T-helper 2 cell treated with Interferon-gamma antibody and Interleukin-4, amounts not matched to agents 5 μg/mL and 100 μg/mL, for 36 hours (primary cell): ENCODE results near the gene SHISA7.
A peak's percentile ranks its signal among the peaks of the same experiment; 100 is the strongest.
"Not testable (repeated sequence)": the region's sequence is repeated elsewhere in the genome, so short reads cannot be mapped to it uniquely, and the experiment has no call there.

Experiments used
- DNase-seq: peaks from one replicate; pipeline ENCODE4 v3.0.0; 2021; ENCODE audit warnings: low spot score
- H3K27ac Mint-ChIP-seq: one replicate; pipeline ENCODE4 v1.8.0; 2021; ENCODE audit warnings: mild to moderate bottlenecking, mixed read lengths
- H3K27me3 Mint-ChIP-seq: one replicate; pipeline ENCODE4 v1.8.0; 2021; ENCODE audit warnings: low read depth, mixed read lengths
- H3K36me3 Mint-ChIP-seq: one replicate; pipeline ENCODE4 v1.8.0; 2021; ENCODE audit warnings: low read depth, mixed read lengths
- H3K4me1 Mint-ChIP-seq: one replicate; pipeline ENCODE4 v1.8.0; 2021; ENCODE audit warnings: low read depth, mixed read lengths
- H3K4me3 Mint-ChIP-seq: one replicate; pipeline ENCODE4 v1.8.0; 2022; ENCODE audit warnings: mild to moderate bottlenecking, moderate library complexity, mixed read lengths
- H3K9me3 Mint-ChIP-seq: one replicate; pipeline ENCODE4 v1.8.0; 2021; ENCODE audit warnings: mixed read lengths

Gene SHISA7

DNA sequence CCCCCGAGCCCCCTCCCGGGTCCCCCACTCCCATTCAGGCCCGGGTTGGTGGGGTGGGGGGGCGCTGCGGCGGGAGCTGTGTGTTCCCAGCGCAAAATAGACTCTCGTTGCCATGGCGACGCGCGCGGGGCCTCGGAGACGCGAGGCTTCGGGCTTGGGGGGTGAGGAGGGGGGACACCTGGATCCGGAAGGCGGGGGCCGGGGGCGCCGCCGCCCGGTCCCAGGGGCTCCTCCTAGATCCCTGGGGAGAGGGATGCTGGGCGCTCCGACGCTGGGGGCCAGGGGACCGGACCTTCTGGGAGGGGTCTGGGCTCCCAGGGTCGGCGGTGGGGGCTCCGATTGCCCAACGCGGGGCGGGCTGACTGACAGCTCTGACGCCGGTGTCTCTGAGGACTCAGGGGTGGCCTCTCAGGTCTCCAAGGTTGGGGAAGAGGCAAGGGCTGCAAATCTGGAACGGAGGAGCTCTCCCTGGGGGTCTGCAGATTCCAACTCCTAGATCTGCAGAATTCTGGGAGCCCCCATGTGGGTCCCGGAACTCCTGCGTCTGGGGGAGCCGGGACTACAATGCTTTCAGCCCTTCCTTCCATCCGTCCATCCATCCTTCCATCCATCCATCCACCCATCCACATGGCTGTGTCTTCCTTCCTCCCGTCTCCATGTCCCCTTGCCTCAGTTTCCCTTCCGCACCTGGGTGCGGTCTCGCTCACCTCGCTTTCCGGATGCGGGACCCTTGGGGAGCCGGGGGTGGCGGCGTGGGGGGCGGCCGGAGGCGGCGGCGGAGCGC lies 9.1 kb upstream of the SHISA7 start:
- Mint-ChIP-seq H3K4me1 (peaks cover 4% of the 10 kb centered on the region), H3K27me3 (peaks cover 24% of the 10 kb centered on the region), H3K9me3 (no peaks in the 10 kb centered on the region), H3K27ac (no peak overlapping the region), H3K36me3 (peaks cover 3% of the 10 kb centered on the region), H3K4me3 (no peak overlapping the region)
- DNase-seq, result no peak

DNA sequence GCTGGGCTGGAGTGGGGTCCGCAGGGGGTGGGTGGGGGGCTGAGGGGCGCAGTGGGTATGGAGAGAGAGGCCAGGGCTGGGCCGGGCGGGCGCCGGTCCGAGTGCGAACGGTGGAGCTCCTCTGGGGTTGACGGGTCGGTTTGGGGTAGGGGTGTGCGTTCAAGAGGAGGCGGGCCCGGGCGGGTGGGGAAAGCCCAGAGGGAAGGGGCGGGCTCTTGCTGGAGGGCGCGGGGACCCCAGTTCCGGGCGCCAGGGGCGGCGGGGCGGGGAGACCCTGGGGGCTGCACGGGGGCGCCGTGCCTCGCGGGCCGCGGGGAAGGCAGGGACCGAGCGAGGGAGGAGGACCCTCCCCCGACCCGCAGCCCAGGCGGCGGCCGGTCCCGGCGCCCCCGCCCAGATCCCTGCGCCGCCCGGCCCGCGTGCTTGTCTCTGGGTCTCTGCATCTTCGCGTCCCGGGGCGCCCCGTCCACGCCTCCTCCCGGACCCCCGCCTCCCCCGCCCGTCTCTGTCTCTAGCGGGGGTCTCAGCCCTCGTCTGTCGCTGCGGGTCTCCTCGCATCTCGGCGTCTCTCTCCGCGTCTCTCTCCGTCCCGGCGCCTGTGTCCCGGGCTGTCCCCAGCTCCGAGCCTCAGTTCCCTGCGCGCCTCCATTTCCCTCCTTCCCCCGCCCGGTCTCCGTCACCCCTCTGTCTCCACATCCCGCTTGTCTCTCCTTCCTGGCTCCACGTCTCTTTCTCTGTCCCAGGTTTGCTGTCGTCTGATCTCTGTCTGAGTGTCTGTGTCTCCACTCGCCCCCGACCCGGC lies 8.3 kb upstream of the SHISA7 start:
- no peak for DNase-seq
- peaks cover 3% of the 10 kb centered on the region for H3K36me3 Mint-ChIP-seq
- H3K27ac Mint-ChIP-seq, result peak overlapping the region; percentile 45
- peaks cover 4% of the 10 kb centered on the region for H3K4me1 Mint-ChIP-seq
- H3K9me3 Mint-ChIP-seq, result no peaks in the 10 kb centered on the region
- H3K4me3 Mint-ChIP-seq, result no peak overlapping the region
- peaks cover 24% of the 10 kb centered on the region for H3K27me3 Mint-ChIP-seq

GRCh38 chr19:55449469-55449868 lies 6.4 kb upstream of the SHISA7 start:
- peaks cover 35% of the 10 kb centered on the region for H3K27me3 Mint-ChIP-seq

GRCh38 chr19:55448175-55448490 lies 5.0 kb upstream of the SHISA7 start:
- H3K27ac Mint-ChIP-seq, H3K4me1 Mint-ChIP-seq, DNase-seq, H3K36me3 Mint-ChIP-seq, H3K9me3 Mint-ChIP-seq, H3K4me3 Mint-ChIP-seq: not testable (repeated sequence)
- H3K27me3 Mint-ChIP-seq, result peaks cover 42% of the 10 kb centered on the region

More at GRCh38 chr19:55449469-55449868, 6.4 kb upstream of the SHISA7 start:
- Mint-ChIP-seq H3K9me3 (no peaks in the 10 kb centered on the region), H3K4me3 (no peak overlapping the region), H3K27ac (no peak overlapping the region), H3K36me3 (no peaks in the 10 kb centered on the region), H3K4me1 (peaks cover 1% of the 10 kb centered on the region)
- no peak for DNase-seq

GRCh38 chr19:55447421-55448174 lies 4.5 kb upstream of the SHISA7 start:
- no peak for DNase-seq
- Mint-ChIP-seq H3K36me3 (no peaks in the 10 kb centered on the region), H3K4me3 (no peak overlapping the region), H3K9me3 (no peaks in the 10 kb centered on the region), H3K27me3 (peaks cover 43% of the 10 kb centered on the region), H3K27ac (no peak overlapping the region), H3K4me1 (peaks cover 3% of the 10 kb centered on the region)

GRCh38 chr19:55446060-55446459 lies 3.0 kb upstream of the SHISA7 start:
- no peak overlapping the region for H3K4me3 Mint-ChIP-seq
- H3K27me3 Mint-ChIP-seq, result peaks cover 45% of the 10 kb centered on the region
- no peaks in the 10 kb centered on the region for H3K36me3 Mint-ChIP-seq
- no peaks in the 10 kb centered on the region for H3K9me3 Mint-ChIP-seq
- H3K27ac Mint-ChIP-seq, result no peak overlapping the region
- DNase-seq, result no peak
- H3K4me1 Mint-ChIP-seq, result peaks cover 5% of the 10 kb centered on the region

DNA sequence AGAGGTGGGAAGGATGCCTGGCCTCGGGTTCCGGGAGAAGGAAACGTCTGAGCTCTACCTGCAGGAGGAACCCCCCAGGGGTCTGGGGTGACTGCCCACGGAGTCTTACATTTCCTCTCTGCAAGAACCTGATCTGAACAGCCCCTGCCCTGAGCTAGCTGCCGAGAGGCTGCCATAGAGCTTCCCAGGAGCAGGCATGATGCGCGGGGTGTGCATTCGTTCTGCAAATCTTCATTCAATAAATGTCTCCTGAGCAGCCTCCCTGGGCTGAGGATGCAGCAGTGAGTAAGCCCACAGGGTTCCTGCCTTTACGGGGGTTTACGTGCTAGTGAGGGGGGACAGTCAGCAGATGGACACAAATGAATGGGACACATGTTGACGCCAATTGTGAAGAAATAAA lies 1.5 kb upstream of the SHISA7 start:
- no peak for DNase-seq
- Mint-ChIP-seq H3K27me3 (peaks cover 46% of the 10 kb centered on the region), H3K27ac (no peak overlapping the region), H3K4me3 (no peak overlapping the region), H3K4me1 (peaks cover 9% of the 10 kb centered on the region), H3K36me3 (no peaks in the 10 kb centered on the region), H3K9me3 (no peaks in the 10 kb centered on the region)

DNA sequence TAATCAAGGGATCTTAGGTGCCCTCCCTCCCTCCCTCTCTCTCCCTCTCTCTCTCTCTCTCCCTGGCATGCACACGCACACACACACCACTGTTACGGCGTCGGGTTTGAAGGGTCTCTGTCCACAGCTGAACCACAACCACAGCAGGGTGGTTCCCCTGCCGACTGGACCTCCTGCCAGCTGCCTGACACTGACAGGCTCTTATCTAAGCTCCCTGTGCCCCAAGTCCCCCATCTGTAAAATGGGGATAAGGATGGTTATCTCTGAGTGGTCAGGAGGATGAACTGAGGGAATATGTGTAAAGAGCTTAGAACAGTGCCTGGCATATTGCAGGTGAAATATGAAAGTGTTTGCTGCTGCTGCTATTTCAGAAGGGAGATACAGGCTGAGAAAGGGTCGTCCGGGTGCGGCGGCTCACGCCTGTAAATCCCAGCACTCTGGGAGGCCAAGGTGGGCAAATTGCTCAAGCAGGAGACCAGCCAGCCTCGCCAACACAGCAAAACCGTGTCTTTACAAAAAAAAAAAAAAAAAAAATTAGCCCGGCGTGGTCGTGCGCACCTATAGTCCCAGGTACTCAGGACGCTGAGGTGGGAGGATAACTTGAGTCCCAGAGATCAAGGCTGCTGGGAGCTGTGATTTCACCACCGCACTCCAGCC lies 852 bp upstream of the SHISA7 start:
- no peak for DNase-seq
- Mint-ChIP-seq H3K36me3 (no peaks in the 10 kb centered on the region), H3K9me3 (no peaks in the 10 kb centered on the region), H3K27ac (no peak overlapping the region), H3K4me1 (peaks cover 9% of the 10 kb centered on the region), H3K27me3 (peaks cover 53% of the 10 kb centered on the region), H3K4me3 (no peak overlapping the region)

DNA sequence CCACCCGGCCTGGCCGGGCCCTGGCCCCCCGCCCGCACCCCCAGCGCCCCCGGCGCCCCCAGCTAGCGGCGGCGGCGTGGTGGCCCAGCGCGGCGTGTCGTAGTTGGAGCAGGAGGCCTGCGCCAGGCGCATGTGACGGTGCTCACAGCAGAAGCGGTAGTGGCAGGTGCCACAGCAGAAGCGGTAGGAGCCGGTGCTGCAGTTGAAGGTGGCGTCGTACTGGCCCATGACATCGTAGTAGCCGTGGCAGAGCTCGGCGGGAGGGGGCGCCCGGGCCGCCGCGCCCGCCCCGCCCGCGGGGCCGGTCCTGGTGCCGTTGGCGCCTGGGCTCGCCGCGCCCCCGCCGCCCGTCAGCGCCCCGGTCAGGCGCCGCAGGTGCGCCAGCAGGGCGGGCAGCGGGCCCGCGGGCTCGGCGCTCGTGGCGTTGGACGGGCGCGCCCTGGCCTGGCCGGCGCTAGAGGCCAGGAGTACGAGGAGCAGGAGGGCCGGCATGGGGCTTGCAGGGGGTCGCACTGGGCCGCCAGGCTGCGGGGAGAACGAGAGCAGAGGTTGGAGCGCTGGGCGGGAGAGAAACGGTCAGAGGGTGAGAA lies 633 bp downstream of the SHISA7 start:
- no peak overlapping the region for H3K27ac Mint-ChIP-seq
- no peak overlapping the region for H3K4me3 Mint-ChIP-seq
- peaks cover 9% of the 10 kb centered on the region for H3K4me1 Mint-ChIP-seq
- H3K36me3 Mint-ChIP-seq, result no peaks in the 10 kb centered on the region
- peaks cover 57% of the 10 kb centered on the region for H3K27me3 Mint-ChIP-seq
- no peaks in the 10 kb centered on the region for H3K9me3 Mint-ChIP-seq
- no peak for DNase-seq

- Mint-ChIP-seq H3K27ac (no peak overlapping the region), H3K4me3 (no peak overlapping the region), H3K27me3 (peaks cover 61% of the 10 kb centered on the region), H3K36me3 (no peaks in the 10 kb centered on the region), H3K9me3 (no peaks in the 10 kb centered on the region), H3K4me1 (peaks cover 9% of the 10 kb centered on the region)
- DNase-seq, result no peak
These were observed 1.3 kb downstream of the SHISA7 start for GRCh38 chr19:55441692-55442321.

DNA sequence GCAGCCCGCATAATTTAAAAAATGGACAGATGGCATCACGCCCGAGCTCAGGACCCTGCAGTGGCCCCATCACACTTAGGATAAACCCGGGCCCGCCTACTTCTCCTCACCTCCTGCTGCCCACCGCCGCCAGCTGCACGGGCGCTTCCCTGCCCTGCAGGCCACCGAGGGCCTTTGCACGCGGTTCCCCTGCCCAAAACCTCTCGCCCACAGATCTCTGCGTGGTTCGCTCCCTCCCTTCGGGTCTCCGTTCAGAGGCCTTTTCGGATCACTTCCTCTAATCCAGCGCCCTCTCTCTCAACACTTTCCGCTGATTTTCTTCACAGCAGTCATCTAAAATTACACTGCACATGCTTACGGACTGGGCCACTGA lies 1.8 kb downstream of the SHISA7 start:
- no peaks in the 10 kb centered on the region for H3K9me3 Mint-ChIP-seq
- H3K27ac Mint-ChIP-seq, result no peak overlapping the region
- no peak for DNase-seq
- H3K27me3 Mint-ChIP-seq, result peaks cover 61% of the 10 kb centered on the region
- peak overlapping the region; percentile 1 for H3K4me3 Mint-ChIP-seq
- peaks cover 9% of the 10 kb centered on the region for H3K4me1 Mint-ChIP-seq
- no peaks in the 10 kb centered on the region for H3K36me3 Mint-ChIP-seq

- H3K4me1 Mint-ChIP-seq, result peaks cover 9% of the 10 kb centered on the region
- peak overlapping the region; percentile 1 for H3K4me3 Mint-ChIP-seq
- peaks cover 57% of the 10 kb centered on the region for H3K27me3 Mint-ChIP-seq
- H3K9me3 Mint-ChIP-seq, result no peaks in the 10 kb centered on the region
- DNase-seq, result no peak
- no peaks in the 10 kb centered on the region for H3K36me3 Mint-ChIP-seq
- H3K27ac Mint-ChIP-seq, result no peak overlapping the region
These were observed 2.5 kb downstream of the SHISA7 start for GRCh38 chr19:55440411-55441105.

DNA sequence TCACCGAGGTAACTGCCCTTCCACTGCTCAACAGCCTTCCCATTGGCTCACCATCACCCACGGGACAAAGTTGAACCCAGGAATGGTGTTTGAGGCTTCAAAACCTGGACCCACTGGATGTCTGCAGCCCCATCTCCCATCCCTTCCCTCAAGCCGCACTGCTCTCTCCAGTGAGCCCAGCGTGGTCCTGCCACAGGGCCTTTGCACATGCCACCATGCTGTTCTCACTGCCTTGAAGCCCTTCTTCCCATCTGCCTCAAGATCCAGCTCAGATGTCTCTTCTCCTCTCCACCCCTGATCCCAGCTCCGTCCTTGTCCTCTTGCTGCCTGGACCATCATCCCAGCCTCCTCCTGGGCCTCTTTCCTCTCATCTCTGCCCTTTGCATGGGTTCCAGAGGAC lies 4.0 kb downstream of the SHISA7 start:
- Mint-ChIP-seq H3K27me3 (peaks cover 45% of the 10 kb centered on the region), H3K9me3 (no peaks in the 10 kb centered on the region), H3K4me3 (no peak overlapping the region), H3K27ac (no peak overlapping the region), H3K36me3 (no peaks in the 10 kb centered on the region), H3K4me1 (peaks cover 9% of the 10 kb centered on the region)
- no peak for DNase-seq
